Stomach (tissue), 9 donors: ENCODE data around the gene ZNF518B. TPM values are rescaled to one million over a fixed set of nuclear protein-coding genes. Genes with fewer than 3 reads are reported as not detected.

Experiments
- DNase-seq, 2 donors: peaks; one replicate each; pipeline versions ENCODE4 v3.0.0 to v3.0.0-alpha.2; 2013 to 2019
- H3K27ac ChIP-seq, 5 donors: fragments of 200-600 bp in 4 of 5; sonication (generic) in 4 of 5; one replicate each; pipeline ENCODE4 v1.5.1; 2013 to 2019; ENCODE audit warnings: mild to moderate bottlenecking in 1 of 5, moderate library complexity in 1 of 5
- H3K27me3 ChIP-seq, 3 donors: fragments of 200-600 bp; sonication (generic); one replicate each; pipeline ENCODE4 v1.5.1; 2017 to 2019; ENCODE audit warnings: mixed run types in 1 of 3
- H3K36me3 ChIP-seq, 4 donors: fragments of 200-600 bp; sonication (generic); 1 replicate in 3 of 4; 2 replicates in 1 of 4; pipeline ENCODE4 v1.5.1; 2016 to 2019
- H3K4me1 ChIP-seq, 4 donors: fragments of 200-600 bp; sonication (generic); one replicate each; pipeline ENCODE4 v1.5.1; 2016 to 2019
- H3K4me3 ChIP-seq, 4 donors: fragments of 200-600 bp; sonication (generic) in 3 of 4; one replicate each; pipeline ENCODE4 v1.5.1; 2016 to 2019; ENCODE audit warnings: mild to moderate bottlenecking in 1 of 4
- H3K9me3 ChIP-seq, 4 donors: fragments of 200-600 bp; sonication (generic); one replicate each; pipeline ENCODE4 v1.5.1; 2016 to 2019
- CTCF ChIP-seq, 7 experiments: fragments of 450-650 bp in 4 of 7; fragments of 200-600 bp in 3 of 7; sonication (generic) in 3 of 7; IDR thresholded peaks; one replicate each; pipeline ENCODE4 v1.5.1; 2016 to 2019; ENCODE audit warnings: antibody characterized with exemption in 7 of 7, control low read depth in 2 of 7, mild to moderate bottlenecking in 1 of 7
- EP300 ChIP-seq: sonication (generic); formaldehyde crosslinking; IDR thresholded peaks from one replicate; pipeline ENCODE4 v1.6.1; 2017; ENCODE audit warnings: antibody characterized with exemption
- POLR2A ChIP-seq, 4 donors: fragments of 450-650 bp; IDR thresholded peaks; one replicate each; pipeline ENCODE4 v1.6.1; 2016; ENCODE audit warnings: antibody characterized with exemption in 4 of 4, control low read depth in 2 of 4, mild to moderate bottlenecking in 1 of 4, moderate library complexity in 1 of 4
- POLR2AphosphoS5 ChIP-seq, 3 donors: sonication (generic); formaldehyde crosslinking; IDR thresholded peaks; one replicate each; pipeline ENCODE4 v1.6.1; 2016; ENCODE audit warnings: antibody characterized with exemption in 3 of 3
- WGBS, 5 donors: extraction: QIAGEN DNeasy Blood & Tissue Kit in 3 of 5; methylation state at CpG; one replicate each; pipeline versions ENCODE4 v1.1.5 to v1.1.7; 2013 to 2018; 5-methylcytosine and 5-hydroxymethylcytosine counted together
- intact Hi-C: fragments of 100-400 bp; cut with DNase I; formaldehyde crosslinking; loops from one replicate; pipeline ENCODE4 v1.15.1; 2023; ENCODE audit warnings: low total_unique reads
- polyA plus RNA-seq, 3 donors: library from polyadenylated mRNA; stranded (reverse); fragments of 200-250 nt; gene quantifications; one replicate each; pipeline ENCODE4 v1.2.3, GENCODE V29; 2013
- total RNA-seq, 5 donors: library from RNA; depleted of rRNA; stranded (reverse); fragments of >200 nt; gene quantifications; one replicate each; pipeline versions ENCODE4 v1.1.0 to v1.2.3, GENCODE V29; 2014 to 2016
- donor health status: healthy with polysubstance abuse.
- donor health status: Bipolar disorder and iron deficiency.
- donor health status: healthy.

The ZNF518B gene
- total and polyA plus RNA-seq, 8 donors, result 3.5 to 40.6 (median 8.3) TPM

GRCh38 chr4:10492464-10492863, 35.2 kb upstream of the ZNF518B start:
- Histone ChIP-seq H3K4me3 (no peak overlapping the region), H3K27ac (no peak overlapping the region), H3K27me3 (peaks cover 0 to 8% (median 0%) of the 10 kb centered on the region in 3 donors), H3K36me3 (no peaks in the 10 kb centered on the region), H3K9me3 (no peaks in the 10 kb centered on the region), H3K4me1 (no peaks in the 10 kb centered on the region)
- WGBS, 5 donors, result 42 to 58% (median 51%) methylated on average over 11 of the region's 11 CpGs
- no peak for TF ChIP-seq POLR2AphosphoS5 (IDR thresholded peaks at IDR 0.05)
- no peak for TF ChIP-seq EP300
- TF ChIP-seq POLR2A (IDR thresholded peaks at IDR 0.05), result no peak
- no peak for TF ChIP-seq CTCF (IDR thresholded peaks at IDR 0.05)
- DNase-seq, result no peak
- intact Hi-C loops, result no loop called here

- intact Hi-C loops, result no loop called here
- no peaks in the 10 kb centered on the region for H3K4me1 ChIP-seq
- peaks cover 0 to 8% (median 0%) of the 10 kb centered on the region in 3 donors for H3K27me3 ChIP-seq
- DNase-seq, result no peak
- H3K4me3 ChIP-seq, result no peak overlapping the region
- H3K9me3 ChIP-seq, result no peaks in the 10 kb centered on the region
- TF ChIP-seq POLR2A (IDR thresholded peaks at IDR 0.05) (no peak), EP300 (no peak), POLR2AphosphoS5 (IDR thresholded peaks at IDR 0.05) (no peak), CTCF (IDR thresholded peaks at IDR 0.05) (no peak)
- WGBS, 5 donors, result 74 to 82% (median 75%) methylated on average over 3 of the region's 3 CpGs
- no peaks in the 10 kb centered on the region for H3K36me3 ChIP-seq
- H3K27ac ChIP-seq, result no peak overlapping the region
Observed at GRCh38 chr4:10491401-10491800, 34.2 kb upstream of the ZNF518B start.

- TF ChIP-seq CTCF (IDR thresholded peaks at IDR 0.05) (no peak), EP300 (no peak), POLR2A (IDR thresholded peaks at IDR 0.05) (no peak), POLR2AphosphoS5 (IDR thresholded peaks at IDR 0.05) (no peak)
- Histone ChIP-seq H3K9me3 (no peaks in the 10 kb centered on the region), H3K27me3 (peaks cover 0 to 8% (median 0%) of the 10 kb centered on the region in 3 donors), H3K36me3 (no peaks in the 10 kb centered on the region), H3K27ac (no peak overlapping the region), H3K4me3 (no peak overlapping the region), H3K4me1 (no peaks in the 10 kb centered on the region)
- 80 to 90% (median 88%) methylated on average over 5 of the region's 5 CpGs for WGBS, 5 donors
- intact Hi-C loops, result no loop called here
- no peak for DNase-seq
Observed at GRCh38 chr4:10490996-10491395, 33.8 kb upstream of the ZNF518B start.

- Histone ChIP-seq H3K27ac (no peak overlapping the region), H3K27me3 (no peaks in the 10 kb centered on the region), H3K4me1 (no peaks in the 10 kb centered on the region), H3K9me3 (no peaks in the 10 kb centered on the region), H3K36me3 (no peaks in the 10 kb centered on the region), H3K4me3 (no peak overlapping the region)
- TF ChIP-seq EP300 (no peak), POLR2A (IDR thresholded peaks at IDR 0.05) (no peak), CTCF (IDR thresholded peaks at IDR 0.05) (no peak), POLR2AphosphoS5 (IDR thresholded peaks at IDR 0.05) (no peak)
- intact Hi-C loops, result no loop called here
- no peak for DNase-seq
- WGBS, 5 donors, result 74 to 92% (median 76%) methylated on average over 4 to 5 of the region's 5 CpGs
Observed at GRCh38 chr4:10482913-10483312, 25.7 kb upstream of the ZNF518B start.
